MM.1S (cell line): ENCODE measurements around the gene COX17.

ENCODE experiments used
- EZH2 ChIP-seq: fragments of 300-600 bp; sonication (generic); optimal IDR thresholded peaks from 2 replicates; pipeline ENCODE3; 2017; ENCODE audit warnings: low read depth, mild to moderate bottlenecking, antibody characterized with exemption, low read length, mixed read lengths
- TF ChIP-seq, protein P1 (sequence below): fragments of 300-600 bp; sonication (generic); IDR thresholded peaks from 2 replicates; pipeline ENCODE4 v1.5.1; 2016; ENCODE audit warnings: antibody characterized with exemption, low read length, mixed read lengths

DNA sequence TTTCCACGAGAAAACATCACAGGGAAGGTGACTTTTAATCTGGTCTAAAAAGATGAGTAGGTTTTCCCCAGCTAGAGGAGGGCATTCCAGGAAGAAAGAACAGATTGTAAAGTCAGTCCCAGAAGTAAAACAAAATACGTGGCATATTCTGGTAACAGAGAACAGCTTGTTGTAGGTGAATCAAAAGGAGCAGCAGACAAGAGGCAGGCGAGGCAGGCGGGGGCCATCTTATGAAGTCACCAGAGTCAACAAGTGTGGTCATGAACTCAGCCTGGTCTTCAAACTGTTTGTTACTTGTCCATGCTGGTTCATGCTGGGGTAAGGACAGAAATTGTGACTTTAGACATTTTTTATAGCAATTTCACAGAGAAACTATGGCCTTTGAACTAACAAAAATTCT, 12.8 kb downstream of the COX17 start:
- TF ChIP-seq, protein P1, sequence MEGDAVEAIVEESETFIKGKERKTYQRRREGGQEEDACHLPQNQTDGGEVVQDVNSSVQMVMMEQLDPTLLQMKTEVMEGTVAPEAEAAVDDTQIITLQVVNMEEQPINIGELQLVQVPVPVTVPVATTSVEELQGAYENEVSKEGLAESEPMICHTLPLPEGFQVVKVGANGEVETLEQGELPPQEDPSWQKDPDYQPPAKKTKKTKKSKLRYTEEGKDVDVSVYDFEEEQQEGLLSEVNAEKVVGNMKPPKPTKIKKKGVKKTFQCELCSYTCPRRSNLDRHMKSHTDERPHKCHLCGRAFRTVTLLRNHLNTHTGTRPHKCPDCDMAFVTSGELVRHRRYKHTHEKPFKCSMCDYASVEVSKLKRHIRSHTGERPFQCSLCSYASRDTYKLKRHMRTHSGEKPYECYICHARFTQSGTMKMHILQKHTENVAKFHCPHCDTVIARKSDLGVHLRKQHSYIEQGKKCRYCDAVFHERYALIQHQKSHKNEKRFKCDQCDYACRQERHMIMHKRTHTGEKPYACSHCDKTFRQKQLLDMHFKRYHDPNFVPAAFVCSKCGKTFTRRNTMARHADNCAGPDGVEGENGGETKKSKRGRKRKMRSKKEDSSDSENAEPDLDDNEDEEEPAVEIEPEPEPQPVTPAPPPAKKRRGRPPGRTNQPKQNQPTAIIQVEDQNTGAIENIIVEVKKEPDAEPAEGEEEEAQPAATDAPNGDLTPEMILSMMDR, result no peak
- no peak for TF ChIP-seq EZH2
